Astrocyte (in vitro differentiated cells and primary cell): ENCODE data around the gene ADAMTS10. TPM values are rescaled to one million over a fixed set of nuclear protein-coding genes. Genes with fewer than 3 reads are reported as not detected.
A peak's percentile ranks its signal among the peaks of the same experiment; 100 is the strongest.

Experiments used
- DNase-seq: peaks from one replicate; pipeline ENCODE4 v3.0.0-alpha.2; 2010; ENCODE audit warnings: low read depth
- FAIRE-seq: peaks from 2 replicates; lab custom pipeline; 2011; peaks lifted over from hg19 to GRCh38; lab: Jason Lieb, UNC
- H2AFZ ChIP-seq: 2 replicates; pipeline ENCODE4 v1.6.0; 2012; ENCODE audit warnings: low read depth, low read length, inconsistent platforms
- H3K27ac ChIP-seq: 2 replicates; pipeline ENCODE4 v1.5.1; 2011; ENCODE audit warnings: low read depth, low read length, inconsistent platforms
- H3K27me3 ChIP-seq: 2 replicates; pipeline ENCODE4 v1.6.0; 2011; ENCODE audit warnings: low read length, inconsistent platforms; ENCODE audit not compliant: insufficient read depth
- H3K36me3 ChIP-seq: 2 replicates; pipeline ENCODE4 v1.5.1; 2011; ENCODE audit warnings: low read length, inconsistent platforms; ENCODE audit not compliant: insufficient read depth
- H3K4me1 ChIP-seq: 2 replicates; pipeline ENCODE4 v1.5.1; 2011; ENCODE audit warnings: low read length, inconsistent platforms; ENCODE audit not compliant: insufficient read depth
- H3K4me2 ChIP-seq: 2 replicates; pipeline ENCODE4 v1.6.0; 2012; ENCODE audit warnings: low read length, inconsistent platforms
- H3K4me3 ChIP-seq: 2 replicates; pipeline ENCODE4 v1.5.1; 2011; ENCODE audit warnings: low read depth, mild to moderate bottlenecking, low read length, inconsistent platforms; ENCODE audit not compliant: insufficient read depth
- H3K79me2 ChIP-seq: 2 replicates; pipeline ENCODE4 v1.6.0; 2012; ENCODE audit warnings: mild to moderate bottlenecking, low read length, inconsistent platforms; ENCODE audit not compliant: insufficient read depth
- H3K9ac ChIP-seq: 2 replicates; pipeline ENCODE4 v1.6.0; 2012; ENCODE audit warnings: mild to moderate bottlenecking, low read length, inconsistent platforms
- H3K9me3 ChIP-seq: 2 replicates; pipeline ENCODE4 v1.5.1; 2012; ENCODE audit warnings: low read depth, mild to moderate bottlenecking, low read length, inconsistent platforms; ENCODE audit not compliant: insufficient read depth
- H4K20me1 ChIP-seq: 2 replicates; pipeline ENCODE4 v1.6.0; 2012; ENCODE audit warnings: low read length, inconsistent platforms; ENCODE audit not compliant: insufficient read depth
- H3K27ac Mint-ChIP-seq: one replicate; pipeline ENCODE4 v1.8.0; 2021; ENCODE audit warnings: mild to moderate bottlenecking, mixed read lengths; ENCODE audit not compliant: unreplicated experiment
- H3K27me3 Mint-ChIP-seq: one replicate; pipeline ENCODE4 v1.8.0; 2021; ENCODE audit warnings: low read depth, mixed read lengths; ENCODE audit not compliant: unreplicated experiment
- H3K36me3 Mint-ChIP-seq: one replicate; pipeline ENCODE4 v1.8.0; 2021; ENCODE audit warnings: low read depth, mixed read lengths; ENCODE audit not compliant: unreplicated experiment
- H3K4me1 Mint-ChIP-seq: one replicate; pipeline ENCODE4 v1.8.0; 2021; ENCODE audit warnings: low read depth, mixed read lengths; ENCODE audit not compliant: unreplicated experiment
- H3K4me3 Mint-ChIP-seq: one replicate; pipeline ENCODE4 v1.8.0; 2021; ENCODE audit warnings: mild to moderate bottlenecking, moderate library complexity, mixed read lengths; ENCODE audit not compliant: unreplicated experiment
- H3K9me3 Mint-ChIP-seq: one replicate; pipeline ENCODE4 v1.8.0; 2021; ENCODE audit warnings: mild to moderate bottlenecking, mixed read lengths; ENCODE audit not compliant: unreplicated experiment
- CTCF ChIP-seq: IDR thresholded peaks from 2 replicates; pipeline ENCODE4 v1.5.1; 2011; ENCODE audit warnings: low read depth, mild to moderate bottlenecking, inconsistent platforms, low read length, moderate library complexity; ENCODE audit not compliant: insufficient read depth
- EZH2 ChIP-seq: IDR thresholded peaks from 2 replicates; pipeline ENCODE4 v1.6.1; 2012; ENCODE audit warnings: mild to moderate bottlenecking, low read length, inconsistent platforms; ENCODE audit not compliant: insufficient read depth
- total RNA-seq: library from RNA; stranded (reverse); gene quantifications from 2 replicates; pipeline ENCODE4 v1.2.1, GENCODE V29; 2021

Gene ADAMTS10
- total RNA-seq, 1 donor from 2014 or later = 34.0 TPM

DNA sequence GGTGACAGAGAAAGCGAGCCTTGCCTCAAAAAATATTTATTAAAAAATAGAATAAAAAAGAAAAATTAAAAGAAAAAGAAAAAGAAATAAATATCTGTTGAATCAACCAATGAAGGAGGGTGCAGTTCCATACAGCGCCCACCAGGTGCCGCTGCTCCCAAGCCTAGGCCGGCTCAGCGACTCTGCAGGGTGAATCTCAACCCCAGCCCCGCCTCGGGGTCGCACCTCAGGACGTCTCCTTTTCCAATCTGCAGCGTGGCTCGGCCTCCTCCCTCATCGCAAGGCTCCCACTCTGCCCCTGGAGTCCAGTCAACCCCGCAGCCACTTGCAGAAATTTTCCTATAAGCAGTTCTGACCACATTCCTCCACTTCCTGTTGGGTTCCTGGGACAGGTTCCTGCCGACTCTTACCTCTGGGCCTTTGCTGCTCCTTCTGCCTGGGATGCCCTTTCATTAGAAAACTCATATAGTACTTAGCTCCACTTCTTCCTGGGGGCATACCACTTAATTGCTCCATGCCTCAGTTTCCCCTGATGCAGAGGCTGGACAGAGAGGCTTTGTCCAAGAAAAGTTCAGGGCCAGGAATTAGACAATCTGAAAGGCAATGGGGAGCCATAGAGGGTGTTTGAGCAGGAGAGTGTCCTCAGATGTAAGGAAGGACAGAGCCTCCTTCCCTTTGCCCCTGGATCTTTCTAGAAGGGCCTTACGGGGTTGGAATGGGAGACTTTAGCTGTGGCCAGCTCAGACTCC lies 44.2 kb upstream of the ADAMTS10 start:
- Histone ChIP-seq H3K9me3 (no peaks in the 10 kb centered on the region), H3K4me1 (peaks cover 3% of the 10 kb centered on the region), H3K4me3 (no peak overlapping the region), H3K36me3 (no peaks in the 10 kb centered on the region), H2AFZ (peak overlapping the region; percentile 67), H4K20me1 (no peaks in the 10 kb centered on the region), H3K27me3 (peaks cover 3% of the 10 kb centered on the region), H3K79me2 (no peaks in the 10 kb centered on the region), H3K27ac (no peak overlapping the region), H3K4me2 (peak overlapping the region; percentile 75), H3K9ac (no peak overlapping the region)
- Mint-ChIP-seq H3K4me1 (no peaks in the 10 kb centered on the region), H3K4me3 (peak overlapping the region; percentile 50), H3K9me3 (peaks cover 8% of the 10 kb centered on the region), H3K27me3 (peaks cover 15% of the 10 kb centered on the region), H3K27ac (no peak overlapping the region), H3K36me3 (no peaks in the 10 kb centered on the region)
- FAIRE-seq = no peak
- DNase-seq = no peak
- no peak for TF ChIP-seq EZH2
- TF ChIP-seq CTCF = peak; percentile 88

DNA sequence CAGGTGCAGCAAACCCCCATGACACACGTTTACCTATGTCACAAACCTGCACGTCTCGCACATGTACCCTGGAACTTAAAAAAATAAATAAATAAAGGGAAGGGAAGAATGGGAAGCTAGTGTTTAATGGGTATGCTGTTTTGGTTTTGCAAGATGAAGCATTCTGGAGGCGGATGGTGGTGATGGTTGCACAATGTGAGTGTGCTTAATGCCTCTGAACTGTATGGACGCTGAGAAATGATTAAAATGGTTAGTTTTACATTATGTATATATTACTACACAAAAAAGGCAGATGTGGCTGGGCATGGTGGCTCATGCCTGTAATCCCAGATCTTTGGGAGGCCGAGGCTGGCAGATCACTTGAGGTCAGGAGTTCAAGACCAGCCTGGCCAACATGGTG lies 37.7 kb upstream of the ADAMTS10 start:
- no peak overlapping the region for H3K4me3 Mint-ChIP-seq
- H3K9me3 Mint-ChIP-seq = peaks cover 6% of the 10 kb centered on the region
- Histone ChIP-seq H3K9ac (no peak overlapping the region), H3K27ac (no peak overlapping the region), H3K4me3 (no peak overlapping the region), H3K9me3 (no peaks in the 10 kb centered on the region), H3K27me3 (peaks cover 4% of the 10 kb centered on the region), H4K20me1 (no peaks in the 10 kb centered on the region), H3K4me2 (no peak overlapping the region), H3K79me2 (no peaks in the 10 kb centered on the region), H3K36me3 (no peaks in the 10 kb centered on the region), H2AFZ (no peak overlapping the region), H3K4me1 (peaks cover 3% of the 10 kb centered on the region)
- no peaks in the 10 kb centered on the region for H3K36me3 Mint-ChIP-seq
- peaks cover 13% of the 10 kb centered on the region for H3K27me3 Mint-ChIP-seq
- H3K4me1 Mint-ChIP-seq = no peaks in the 10 kb centered on the region
- H3K27ac Mint-ChIP-seq = no peak overlapping the region
- FAIRE-seq = no peak
- TF ChIP-seq EZH2 (no peak), CTCF (no peak)
- no peak for DNase-seq
